Karpas-422 (cell line): ENCODE measurements around the gene NPTX2. TPM values are rescaled to one million over a fixed set of nuclear protein-coding genes. Genes with fewer than 3 reads are reported as not detected.

Experiments used
- DNase-seq: peaks from one replicate; pipeline ENCODE4 v3.0.0-alpha.2; 2015
- H2AFZ ChIP-seq: fragments of 200-600 bp; sonication (generic); 2 replicates; pipeline ENCODE4 v1.6.1; 2014; ENCODE audit warnings: antibody characterized with exemption, low read length, mixed read lengths
- H3K27ac ChIP-seq: fragments of 200-600 bp; sonication (generic); 2 replicates; pipeline ENCODE4 v1.5.1; 2014; ENCODE audit warnings: mild to moderate bottlenecking, low read length, moderate library complexity
- H3K27me3 ChIP-seq: fragments of 200-600 bp; sonication (generic); 2 replicates; pipeline ENCODE4 v1.6.1; 2014; ENCODE audit warnings: low read length, mixed read lengths
- H3K36me3 ChIP-seq: fragments of 200-600 bp; sonication (generic); 2 replicates; pipeline ENCODE4 v1.6.1; 2014; ENCODE audit warnings: low read length, mixed read lengths; ENCODE audit not compliant: insufficient read depth
- H3K4me1 ChIP-seq: fragments of 200-600 bp; sonication (generic); 2 replicates; pipeline ENCODE4 v1.6.1; 2014; ENCODE audit warnings: mild to moderate bottlenecking, low read length, mixed read lengths
- H3K4me2 ChIP-seq: fragments of 200-600 bp; sonication (generic); 2 replicates; pipeline ENCODE4 v1.6.1; 2014; ENCODE audit warnings: low read length, low read depth, mild to moderate bottlenecking; ENCODE audit not compliant: poor library complexity, severe bottlenecking
- H3K4me3 ChIP-seq: fragments of 200-600 bp; sonication (generic); 2 replicates; pipeline ENCODE4 v1.5.1; 2014; ENCODE audit warnings: mild to moderate bottlenecking, antibody characterized with exemption, low read length, mixed read lengths
- H3K79me2 ChIP-seq: fragments of 200-600 bp; sonication (generic); 2 replicates; pipeline ENCODE4 v1.6.1; 2014; ENCODE audit warnings: mild to moderate bottlenecking, low read length, mixed read lengths
- H3K9ac ChIP-seq: fragments of 200-600 bp; sonication (generic); 2 replicates; pipeline ENCODE4 v1.6.0; 2014; ENCODE audit warnings: low read length
- H3K9me2 ChIP-seq: fragments of 200-600 bp; sonication (generic), shearing (Covaris generic); replicated peaks from 2 replicates; pipeline ENCODE4 v1.6.0; 2014; ENCODE audit warnings: mild to moderate bottlenecking, low read length, moderate library complexity; ENCODE audit not compliant: insufficient read depth
- H3K9me3 ChIP-seq: fragments of 300-700, 200-600 bp; sonication (generic); 2 replicates; pipeline ENCODE4 v1.6.1; 2014; ENCODE audit warnings: low read length, mixed read lengths
- H4K20me1 ChIP-seq: fragments of 200-600 bp; sonication (generic); 2 replicates; pipeline ENCODE4 v1.6.1; 2014; ENCODE audit warnings: mild to moderate bottlenecking, antibody characterized with exemption, low read length, low read depth; ENCODE audit not compliant: insufficient read depth
- total RNA-seq: library from RNA; depleted of rRNA; stranded (reverse); fragments of >200 nt; shearing (Covaris generic); gene quantifications from 2 replicates; pipeline ENCODE4 v1.2.3, GENCODE V29; 2014; ENCODE audit warnings: low replicate concordance

Gene NPTX2
- total RNA-seq, 1 experiment from 2014 or later, result not detected

DNA sequence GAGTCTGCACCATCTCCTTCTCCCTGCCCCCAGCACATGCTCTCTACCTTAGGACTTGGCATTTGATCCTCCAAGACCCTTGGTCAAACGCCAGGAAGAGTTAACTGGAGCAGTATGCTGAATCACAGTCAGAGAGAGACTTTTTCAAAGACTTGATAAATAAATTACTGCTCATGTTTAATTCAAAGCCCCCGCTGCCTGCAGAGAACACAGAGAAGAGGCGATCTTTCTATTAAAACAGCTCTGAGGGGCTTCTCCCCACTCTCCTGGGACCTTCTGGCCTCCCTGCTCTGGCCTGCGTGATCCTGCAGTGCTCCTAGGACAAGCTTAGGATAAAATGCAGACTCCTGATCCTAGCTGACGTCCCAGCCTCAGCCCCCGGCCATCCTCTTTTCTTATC is 47.8 kb downstream of the NPTX2 start:
- H3K27me3 ChIP-seq, result no peaks in the 10 kb centered on the region
- no peak overlapping the region for H3K4me2 ChIP-seq
- no peak overlapping the region for H3K4me3 ChIP-seq

DNA sequence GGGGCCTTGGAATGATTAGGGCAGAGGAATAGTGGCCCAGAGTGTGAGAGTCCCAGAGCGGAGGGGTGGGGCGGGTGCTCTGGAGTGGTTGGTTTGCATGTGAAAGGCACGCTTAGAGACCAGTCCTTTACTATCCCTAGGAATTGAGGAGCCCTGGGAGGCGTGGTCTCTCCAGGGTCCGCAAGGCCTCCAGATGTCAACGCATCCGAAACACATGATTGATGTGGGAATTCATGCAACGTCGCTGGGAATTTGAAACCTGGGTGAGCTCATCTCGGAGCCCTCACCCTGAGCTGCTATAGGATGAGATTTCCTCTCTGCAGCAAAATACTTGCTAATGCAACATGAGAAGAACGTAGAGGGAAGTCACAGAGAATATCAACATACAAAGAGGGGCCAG is 51.2 kb downstream of the NPTX2 start:
- Histone ChIP-seq H3K4me3 (no peak overlapping the region), H3K27me3 (no peaks in the 10 kb centered on the region; the same call in 1 of the 2 replicates), H4K20me1 (no peaks in the 10 kb centered on the region), H3K4me1 (no peaks in the 10 kb centered on the region), H3K27ac (no peak overlapping the region), H3K9ac (no peak overlapping the region), H2AFZ (no peak overlapping the region), H3K4me2 (no peak overlapping the region), H3K79me2 (no peaks in the 10 kb centered on the region), H3K9me3 (no peaks in the 10 kb centered on the region), H3K9me2 (no peaks in the 10 kb centered on the region), H3K36me3 (no peaks in the 10 kb centered on the region)
- no peak for DNase-seq

More for the DNA sequence above, 47.8 kb downstream of the NPTX2 start:
- Histone ChIP-seq H3K4me1 (no peaks in the 10 kb centered on the region), H3K36me3 (no peaks in the 10 kb centered on the region), H4K20me1 (no peaks in the 10 kb centered on the region), H3K9me2 (no peaks in the 10 kb centered on the region), H3K9me3 (no peaks in the 10 kb centered on the region), H3K79me2 (no peaks in the 10 kb centered on the region), H2AFZ (no peak overlapping the region), H3K27ac (no peak overlapping the region), H3K9ac (no peak overlapping the region)
- no peak for DNase-seq

DNA sequence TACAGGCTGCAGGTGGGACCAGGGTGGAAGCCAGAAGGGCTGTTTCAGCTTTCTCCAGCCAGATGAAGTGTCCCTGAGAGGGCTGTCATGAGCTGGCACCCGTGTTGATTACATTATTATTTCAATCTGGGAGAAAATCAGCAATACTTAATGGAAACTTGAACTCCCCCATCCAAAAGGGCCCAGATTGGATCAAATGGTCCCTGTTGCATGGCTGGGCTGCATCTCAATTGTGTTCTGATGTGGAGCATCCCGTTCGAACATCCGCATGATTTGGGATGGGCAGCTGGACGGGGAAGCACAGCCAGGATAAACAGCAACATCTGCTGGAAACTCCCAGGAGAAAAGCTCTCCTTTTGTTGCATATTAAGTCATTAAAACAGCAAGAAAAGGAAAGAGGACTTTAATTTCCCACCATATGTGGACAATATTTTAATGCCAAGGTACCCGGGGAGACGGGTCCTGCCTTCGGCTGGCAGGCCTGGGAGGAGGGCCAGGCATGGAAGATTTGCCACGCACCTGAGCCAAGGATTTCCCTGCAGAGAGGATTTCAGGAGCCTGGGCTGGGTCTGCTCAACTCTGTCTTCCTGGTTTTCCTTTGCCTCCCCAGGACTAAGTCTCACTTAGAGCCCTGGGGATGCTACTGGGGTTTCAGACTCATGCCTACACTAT is 52.4 kb downstream of the NPTX2 start:
- DNase-seq, result no peak
- no peaks in the 10 kb centered on the region for H3K79me2 ChIP-seq
- no peak overlapping the region for H3K4me2 ChIP-seq

DNA sequence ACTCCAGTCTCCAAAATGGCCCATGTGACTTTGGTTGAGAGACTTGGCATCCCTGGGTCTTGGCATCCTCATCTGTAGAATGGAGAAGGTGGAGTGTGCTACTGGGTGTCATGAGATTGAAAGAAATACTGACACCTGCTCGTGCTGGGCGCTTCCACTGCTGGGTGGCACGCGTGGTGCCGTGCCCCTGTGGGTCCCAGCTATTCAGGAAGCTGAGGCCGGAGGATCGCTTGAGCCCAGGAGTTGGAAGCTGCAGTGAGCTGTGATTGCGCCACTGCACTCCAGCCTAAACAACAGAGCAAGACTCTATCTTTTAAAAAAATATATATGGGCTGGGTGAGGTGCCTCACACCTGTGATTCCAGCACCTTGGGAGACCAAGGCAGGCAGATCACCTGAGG is 53.1 kb downstream of the NPTX2 start:
- Histone ChIP-seq H3K4me3 (no peak overlapping the region), H3K9me3 (no peaks in the 10 kb centered on the region), H2AFZ (no peak overlapping the region), H3K4me1 (no peaks in the 10 kb centered on the region), H3K4me2 (no peak overlapping the region), H4K20me1 (no peaks in the 10 kb centered on the region), H3K27me3 (no peaks in the 10 kb centered on the region; the same call in 1 of the 2 replicates), H3K9me2 (no peaks in the 10 kb centered on the region), H3K27ac (no peak overlapping the region), H3K79me2 (no peaks in the 10 kb centered on the region), H3K9ac (no peak overlapping the region), H3K36me3 (no peaks in the 10 kb centered on the region)
- no peak for DNase-seq

More for the DNA sequence above, 52.4 kb downstream of the NPTX2 start:
- H3K9ac ChIP-seq, result no peak overlapping the region
- H3K4me3 ChIP-seq, result no peak overlapping the region
- H3K4me1 ChIP-seq, result no peaks in the 10 kb centered on the region
- no peaks in the 10 kb centered on the region for H3K9me2 ChIP-seq
- H3K27ac ChIP-seq, result no peak overlapping the region
- H3K27me3 ChIP-seq, result no peaks in the 10 kb centered on the region; the same call in 1 of the 2 replicates
- H4K20me1 ChIP-seq, result no peaks in the 10 kb centered on the region
- no peak overlapping the region for H2AFZ ChIP-seq
- no peaks in the 10 kb centered on the region for H3K36me3 ChIP-seq
- H3K9me3 ChIP-seq, result no peaks in the 10 kb centered on the region

DNA sequence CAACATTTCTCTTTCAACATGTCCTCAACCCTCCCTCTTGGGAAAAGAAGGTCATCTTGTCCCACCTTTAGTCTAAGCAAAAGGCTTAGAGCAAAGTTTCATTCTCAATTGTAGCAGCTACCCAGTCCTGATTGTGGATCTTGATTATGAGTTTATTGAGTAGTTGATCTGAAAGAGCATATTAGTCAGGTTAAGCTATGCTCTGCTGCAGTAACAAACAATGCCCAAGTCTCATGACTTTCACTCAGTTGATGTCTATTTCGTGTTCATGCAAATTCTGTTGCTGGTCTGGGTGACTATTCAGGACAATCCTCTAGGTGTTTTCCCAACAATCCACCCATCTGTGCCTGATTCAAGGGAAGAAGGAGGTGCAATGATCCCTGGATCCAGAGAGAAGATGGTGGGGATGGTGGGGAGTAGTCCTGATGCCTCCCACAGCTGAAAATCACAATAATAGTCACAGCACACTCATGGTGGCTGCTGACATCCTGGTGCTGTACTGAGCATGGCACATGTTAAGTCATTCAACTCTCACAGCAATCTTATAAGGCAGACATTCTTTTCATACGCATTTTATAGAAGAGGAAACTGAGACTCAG is 54.7 kb downstream of the NPTX2 start:
- H3K36me3 ChIP-seq, result no peaks in the 10 kb centered on the region
- DNase-seq, result no peak
- H2AFZ ChIP-seq, result no peak overlapping the region

DNA sequence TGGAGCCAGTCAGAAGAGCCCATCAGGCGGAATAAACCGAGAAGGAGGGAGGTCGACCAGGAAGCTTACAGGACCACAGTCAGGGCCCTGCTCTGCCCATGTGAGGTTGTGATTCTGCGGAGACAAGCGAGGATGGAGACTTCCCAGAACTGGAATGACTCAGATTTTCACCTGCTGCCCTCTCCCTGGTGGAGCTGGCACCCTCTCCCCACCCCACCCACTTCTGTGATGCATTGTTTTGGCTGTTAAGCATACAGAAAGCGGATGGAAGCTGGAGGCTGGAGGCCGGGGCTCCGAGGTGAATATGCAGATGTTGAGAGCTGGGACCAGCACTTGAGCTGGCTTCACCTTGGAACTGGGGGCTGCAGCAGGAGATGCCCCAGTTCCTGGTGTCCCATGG is 57.4 kb downstream of the NPTX2 start:
- Histone ChIP-seq H3K9me3 (no peaks in the 10 kb centered on the region), H3K4me1 (no peaks in the 10 kb centered on the region), H3K9me2 (no peaks in the 10 kb centered on the region), H3K27me3 (no peaks in the 10 kb centered on the region; the same call in 1 of the 2 replicates), H3K9ac (no peak overlapping the region), H2AFZ (no peak overlapping the region), H3K4me2 (no peak overlapping the region), H4K20me1 (no peaks in the 10 kb centered on the region), H3K4me3 (no peak overlapping the region), H3K27ac (no peak overlapping the region), H3K79me2 (no peaks in the 10 kb centered on the region), H3K36me3 (no peaks in the 10 kb centered on the region)
- no peak for DNase-seq

More for the DNA sequence above, 54.7 kb downstream of the NPTX2 start:
- no peak overlapping the region for H3K4me3 ChIP-seq
- H4K20me1 ChIP-seq, result no peaks in the 10 kb centered on the region
- H3K9me2 ChIP-seq, result no peaks in the 10 kb centered on the region
- no peak overlapping the region for H3K27ac ChIP-seq
- no peaks in the 10 kb centered on the region for H3K79me2 ChIP-seq
- no peaks in the 10 kb centered on the region for H3K9me3 ChIP-seq
- H3K4me1 ChIP-seq, result no peaks in the 10 kb centered on the region
- no peaks in the 10 kb centered on the region; the same call in 1 of the 2 replicates for H3K27me3 ChIP-seq
- H3K9ac ChIP-seq, result no peak overlapping the region
- no peak overlapping the region for H3K4me2 ChIP-seq

DNA sequence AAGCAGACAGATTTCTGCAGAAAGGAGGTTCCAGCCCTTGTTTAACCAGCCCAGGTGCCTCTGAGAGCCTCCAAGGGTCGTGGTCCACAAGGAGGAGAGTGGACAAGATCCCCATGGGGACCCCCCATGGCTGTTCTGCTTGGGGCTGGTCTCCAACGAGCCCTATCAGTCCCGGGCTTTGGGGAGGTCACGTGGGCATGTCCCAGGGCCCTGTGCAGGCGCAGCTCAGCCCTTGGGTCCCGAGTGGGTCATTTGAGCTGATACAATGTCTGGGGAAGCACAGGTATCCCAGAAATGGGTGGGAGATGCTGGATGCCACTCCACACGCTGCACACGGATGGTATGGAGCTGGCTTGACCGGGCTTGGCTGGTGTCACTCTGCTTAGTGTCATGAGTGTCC is 57.8 kb downstream of the NPTX2 start:
- Histone ChIP-seq H3K79me2 (no peaks in the 10 kb centered on the region), H3K27me3 (no peaks in the 10 kb centered on the region; the same call in 1 of the 2 replicates), H3K9ac (no peak overlapping the region), H3K27ac (no peak overlapping the region), H4K20me1 (no peaks in the 10 kb centered on the region), H3K9me2 (no peaks in the 10 kb centered on the region), H2AFZ (no peak overlapping the region), H3K9me3 (no peaks in the 10 kb centered on the region), H3K36me3 (no peaks in the 10 kb centered on the region), H3K4me1 (no peaks in the 10 kb centered on the region), H3K4me2 (no peak overlapping the region), H3K4me3 (no peak overlapping the region)
- DNase-seq, result no peak

DNA sequence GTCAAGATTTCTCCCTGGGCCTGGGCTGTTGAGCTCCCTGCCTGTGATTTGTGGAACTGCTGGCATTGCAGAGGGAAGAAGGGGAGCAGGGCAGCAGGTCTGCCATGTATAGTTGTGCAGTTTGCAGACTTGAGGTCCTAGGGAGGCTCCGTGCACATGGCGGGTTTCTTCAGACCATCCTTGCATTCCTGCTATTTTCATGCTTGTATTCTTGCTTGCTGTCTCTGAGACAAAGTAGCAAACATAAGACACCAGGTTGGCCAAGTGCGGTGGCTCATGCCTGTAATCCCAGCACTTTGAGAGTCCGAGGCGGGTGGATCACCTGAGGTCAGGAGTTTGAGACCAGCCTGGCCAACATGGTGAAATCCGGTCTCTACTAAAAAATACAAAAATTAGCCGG is 61.1 kb downstream of the NPTX2 start:
- H3K9me3 ChIP-seq, result no peaks in the 10 kb centered on the region
- H3K4me3 ChIP-seq, result no peak overlapping the region
- H2AFZ ChIP-seq, result no peak overlapping the region
- no peaks in the 10 kb centered on the region for H3K9me2 ChIP-seq
- DNase-seq, result no peak
- no peaks in the 10 kb centered on the region for H4K20me1 ChIP-seq
- H3K36me3 ChIP-seq, result no peaks in the 10 kb centered on the region
- no peaks in the 10 kb centered on the region for H3K4me1 ChIP-seq
- no peaks in the 10 kb centered on the region for H3K27me3 ChIP-seq
- H3K4me2 ChIP-seq, result no peak overlapping the region
- no peak overlapping the region for H3K27ac ChIP-seq
- no peak overlapping the region for H3K9ac ChIP-seq
- H3K79me2 ChIP-seq, result no peaks in the 10 kb centered on the region
